Measurements from ENCODE around the gene PRDM13. TPM values are rescaled to one million over a fixed set of nuclear protein-coding genes. Genes with fewer than 3 reads are reported as not detected.
A peak's percentile ranks its signal among the peaks of the same experiment; 100 is the strongest.

The PRDM13 gene
- total RNA-seq, 1 donor from 2014 or later = not detected

DNA sequence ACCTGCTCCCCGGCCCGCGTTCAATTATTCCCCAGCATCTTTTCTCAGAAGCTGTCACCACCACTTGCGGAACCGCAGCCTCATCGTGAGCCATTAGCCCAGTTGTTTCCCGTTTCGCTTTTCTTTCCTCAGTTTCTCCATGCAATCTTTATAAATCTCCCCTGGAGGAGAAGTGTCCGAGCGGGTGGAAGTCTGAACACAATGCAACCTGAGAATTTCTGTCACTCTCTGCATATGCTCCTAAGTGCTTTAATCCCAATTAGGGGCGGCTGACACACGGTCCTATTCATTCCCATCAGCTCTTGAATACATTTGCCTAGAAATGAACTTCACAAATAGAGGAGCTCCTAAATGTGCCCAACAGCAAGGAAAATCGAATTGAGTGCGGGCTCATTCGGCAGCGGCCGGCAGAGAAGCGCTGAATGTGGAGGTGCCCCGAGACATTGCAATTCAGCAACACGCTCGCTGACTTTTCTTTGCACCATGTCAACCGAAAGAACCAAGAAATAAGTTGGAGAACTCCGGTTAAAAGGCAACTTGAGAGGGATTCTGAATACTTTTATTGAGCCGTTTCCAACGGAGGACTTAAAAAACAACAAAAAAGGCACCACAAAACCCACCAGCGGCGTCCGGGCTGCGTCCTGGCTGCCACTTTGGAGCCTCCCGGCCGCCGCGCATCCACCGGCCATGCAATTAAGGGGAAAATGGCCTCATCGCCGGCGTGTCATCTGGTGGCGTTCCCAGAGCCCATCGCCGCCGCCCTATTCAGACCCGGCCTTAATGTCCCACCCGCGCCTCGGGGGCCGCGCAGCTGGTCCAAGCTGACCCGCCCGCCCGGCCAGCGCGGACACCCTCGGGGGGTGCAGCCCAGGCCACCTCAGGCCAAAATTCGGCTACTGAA lies 3.9 kb upstream of the PRDM13 start:
- peaks cover 97% of the 10 kb centered on the region for H3K27me3 Mint-ChIP-seq
- no peak for DNase-seq (ENCODE audit: extremely low spot score, unreplicated experiment)
- no peak overlapping the region for H3K27ac Mint-ChIP-seq
- H3K4me3 Mint-ChIP-seq = peak overlapping the region; percentile 78
- H3K9me3 Mint-ChIP-seq = no peaks in the 10 kb centered on the region
- peaks cover 5% of the 10 kb centered on the region for H3K4me1 Mint-ChIP-seq (ENCODE audit: unreplicated experiment)
- TF ChIP-seq, protein P1, sequence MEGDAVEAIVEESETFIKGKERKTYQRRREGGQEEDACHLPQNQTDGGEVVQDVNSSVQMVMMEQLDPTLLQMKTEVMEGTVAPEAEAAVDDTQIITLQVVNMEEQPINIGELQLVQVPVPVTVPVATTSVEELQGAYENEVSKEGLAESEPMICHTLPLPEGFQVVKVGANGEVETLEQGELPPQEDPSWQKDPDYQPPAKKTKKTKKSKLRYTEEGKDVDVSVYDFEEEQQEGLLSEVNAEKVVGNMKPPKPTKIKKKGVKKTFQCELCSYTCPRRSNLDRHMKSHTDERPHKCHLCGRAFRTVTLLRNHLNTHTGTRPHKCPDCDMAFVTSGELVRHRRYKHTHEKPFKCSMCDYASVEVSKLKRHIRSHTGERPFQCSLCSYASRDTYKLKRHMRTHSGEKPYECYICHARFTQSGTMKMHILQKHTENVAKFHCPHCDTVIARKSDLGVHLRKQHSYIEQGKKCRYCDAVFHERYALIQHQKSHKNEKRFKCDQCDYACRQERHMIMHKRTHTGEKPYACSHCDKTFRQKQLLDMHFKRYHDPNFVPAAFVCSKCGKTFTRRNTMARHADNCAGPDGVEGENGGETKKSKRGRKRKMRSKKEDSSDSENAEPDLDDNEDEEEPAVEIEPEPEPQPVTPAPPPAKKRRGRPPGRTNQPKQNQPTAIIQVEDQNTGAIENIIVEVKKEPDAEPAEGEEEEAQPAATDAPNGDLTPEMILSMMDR (conservative IDR thresholded peaks at IDR 0.05) = no peak
- H3K36me3 Mint-ChIP-seq = no peaks in the 10 kb centered on the region

GRCh38 chr6:99603421-99604165 lies 3.0 kb upstream of the PRDM13 start:
- no peaks in the 10 kb centered on the region for H3K36me3 Mint-ChIP-seq
- TF ChIP-seq, protein P1 (conservative IDR thresholded peaks at IDR 0.05) = no peak
- peaks cover 5% of the 10 kb centered on the region for H3K4me1 Mint-ChIP-seq (ENCODE audit: unreplicated experiment)
- no peaks in the 10 kb centered on the region for H3K9me3 Mint-ChIP-seq
- H3K27me3 Mint-ChIP-seq = peaks cover 97% of the 10 kb centered on the region
- no peak overlapping the region for H3K27ac Mint-ChIP-seq
- peak overlapping the region; percentile 72 for H3K4me3 Mint-ChIP-seq
- DNase-seq (ENCODE audit: extremely low spot score, unreplicated experiment) = peak; percentile 76

DNA sequence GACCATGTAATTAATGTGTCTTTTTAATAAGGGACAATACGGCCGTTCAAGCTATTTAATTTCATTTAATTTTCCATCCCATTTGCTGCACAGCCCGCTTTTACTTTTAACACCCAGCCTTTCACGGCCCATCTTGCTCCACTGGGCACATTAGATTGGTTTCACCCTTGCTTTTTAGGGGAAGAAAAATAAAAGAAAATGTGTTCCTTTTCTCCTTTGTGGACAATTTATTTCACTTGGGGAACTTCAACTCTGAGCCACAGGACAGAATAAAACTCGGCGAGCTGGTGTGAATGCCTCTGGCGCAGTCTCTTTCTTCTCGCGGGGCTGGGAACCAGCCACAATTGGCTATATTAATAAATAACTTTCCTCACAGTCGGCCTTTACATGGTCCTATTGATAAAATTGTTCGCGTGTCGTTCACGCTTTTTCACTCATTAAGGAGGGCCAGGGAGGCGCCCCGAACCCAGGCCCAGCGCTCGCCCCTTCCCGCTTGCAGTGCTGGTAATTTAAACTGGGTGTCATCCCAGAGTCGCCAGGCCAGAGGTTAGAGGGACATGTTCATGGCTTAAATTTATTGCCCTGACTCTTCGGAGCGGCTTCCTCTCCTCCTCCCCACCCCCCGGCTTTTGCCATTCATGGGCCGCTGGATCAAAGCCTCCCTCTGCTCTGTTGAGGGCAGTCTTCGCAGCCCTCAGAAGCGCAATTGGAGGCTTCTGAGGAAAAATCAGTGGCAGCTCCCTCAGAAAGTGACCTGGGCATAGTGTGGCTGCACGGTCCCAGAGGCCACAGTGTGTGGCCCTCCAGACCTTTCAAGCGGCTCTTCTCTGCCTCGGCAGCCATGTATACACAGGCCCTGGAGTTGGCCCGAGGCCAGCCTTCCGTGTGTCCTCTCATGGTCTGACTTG lies 2.2 kb upstream of the PRDM13 start:
- Mint-ChIP-seq H3K4me1 (ENCODE audit: unreplicated experiment) (peaks cover 5% of the 10 kb centered on the region), H3K27ac (no peak overlapping the region), H3K27me3 (peaks cover 97% of the 10 kb centered on the region), H3K4me3 (peak overlapping the region; percentile 72), H3K9me3 (no peaks in the 10 kb centered on the region), H3K36me3 (no peaks in the 10 kb centered on the region)
- TF ChIP-seq, protein P1 (conservative IDR thresholded peaks at IDR 0.05) = no peak
- DNase-seq (ENCODE audit: extremely low spot score, unreplicated experiment) = no peak

DNA sequence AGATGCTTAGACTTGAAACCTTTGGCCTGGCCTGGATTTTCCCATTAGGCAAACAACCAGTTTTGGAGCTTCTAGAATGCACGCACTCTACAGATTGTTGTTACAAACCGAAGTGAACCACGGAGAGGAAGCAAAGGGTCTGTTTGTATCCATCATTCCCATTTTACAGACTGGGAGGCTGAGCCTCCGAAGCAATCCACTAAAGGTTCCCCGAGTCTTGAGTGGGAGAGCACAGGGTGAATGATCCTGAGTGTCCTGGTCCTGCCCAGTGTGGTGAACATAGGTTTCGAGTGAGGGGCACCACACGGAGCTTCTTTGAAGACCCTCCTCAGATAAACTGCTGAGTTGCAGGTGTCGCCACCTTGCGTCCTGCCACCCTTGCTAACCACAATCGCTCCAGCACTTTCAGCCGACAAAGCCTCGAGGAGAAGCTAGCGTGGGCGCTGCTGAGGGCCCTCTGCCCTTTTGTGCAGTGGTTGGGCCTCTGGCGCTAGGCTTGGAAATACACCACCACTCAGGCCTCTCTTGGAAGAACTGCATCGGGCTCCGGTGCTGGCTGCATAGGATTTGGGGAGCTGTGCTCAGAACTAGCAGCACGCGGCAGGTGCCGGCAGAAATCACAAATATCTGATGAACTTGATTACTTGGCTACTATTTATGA lies 1.4 kb upstream of the PRDM13 start:
- Mint-ChIP-seq H3K9me3 (no peaks in the 10 kb centered on the region), H3K4me1 (ENCODE audit: unreplicated experiment) (peaks cover 5% of the 10 kb centered on the region), H3K27me3 (peaks cover 97% of the 10 kb centered on the region), H3K36me3 (no peaks in the 10 kb centered on the region), H3K4me3 (peak overlapping the region; percentile 72), H3K27ac (no peak overlapping the region)
- no peak for DNase-seq (ENCODE audit: extremely low spot score, unreplicated experiment)
- TF ChIP-seq, protein P1 (conservative IDR thresholded peaks at IDR 0.05) = peak; percentile 33

Measured in type B pancreatic cell (in vitro differentiated cells).